Fibroblast of peridontal ligament (primary cell): Measurements from ENCODE around the gene NR4A1.

Experiments
- DNase-seq: peaks from one replicate; pipeline ENCODE4 v3.0.0-alpha.2; 2010; ENCODE audit errors: extremely low read depth

The NR4A1 gene

GRCh38 chr12:52058631-52059361 is 7.6 kb downstream of the NR4A1 start:
- DNase-seq = peak; percentile 34

GRCh38 chr12:52059582-52060497 is 8.6 kb downstream of the NR4A1 start:
- DNase-seq = peak; percentile 63

GRCh38 chr12:52060498-52061177 is 9.4 kb downstream of the NR4A1 start:
- peak; percentile 27 for DNase-seq

- no peak for DNase-seq
Measured at GRCh38 chr12:52061470-52062166, 10.4 kb downstream of the NR4A1 start.

GRCh38 chr12:52062167-52063081 is 11.2 kb downstream of the NR4A1 start:
- no peak for DNase-seq

- DNase-seq = no peak
Measured at GRCh38 chr12:52063082-52063924, 12.1 kb downstream of the NR4A1 start.

GRCh38 chr12:52063981-52064649 is 12.9 kb downstream of the NR4A1 start:
- DNase-seq = peak; percentile 88

- DNase-seq = no peak
Measured at GRCh38 chr12:52066346-52067080, 15.3 kb downstream of the NR4A1 start.

- DNase-seq = no peak
Measured at GRCh38 chr12:52067081-52067374, 15.8 kb downstream of the NR4A1 start.

GRCh38 chr12:52069327-52070184 is 18.3 kb downstream of the NR4A1 start, which contains the start of gene ATG101:
Gene ATG101, plus strand, starts transcription at chr12:52069978. Its CDS starts 3,673 bp downstream, at chr12:52073651.
- DNase-seq = peak; percentile 96

- peak; percentile 40 for DNase-seq
Measured at GRCh38 chr12:52070185-52070925, 19.1 kb downstream of the NR4A1 start.

- DNase-seq = peak; percentile 85
Measured at GRCh38 chr12:52073531-52074381, 22.5 kb downstream of the NR4A1 start.

GRCh38 chr12:52074971-52075724 is 23.9 kb downstream of the NR4A1 start:
- DNase-seq = peak; percentile 28

GRCh38 chr12:52076811-52077210 is 25.6 kb downstream of the NR4A1 start:
- DNase-seq = no peak

- DNase-seq = no peak
Measured at GRCh38 chr12:52078276-52078675, 27.0 kb downstream of the NR4A1 start.
